A549 (cell line): ENCODE results near the gene TMEM219. TPM values are rescaled to one million over a fixed set of nuclear protein-coding genes. Genes with fewer than 3 reads are reported as not detected.

Experiments used
- ATAC-seq, 2 experiments: fragments of 200-7000 bp in 1 of 2; fragments of >200 bp in 1 of 2; cut with Nextera tagmentation in 1 of 2; cut with Tn5 transposase in 1 of 2; 3 replicates each; pipeline versions ENCODE4 v1.8.0 to v1.9.1; 2018 to 2020; ENCODE audit warnings: mild to moderate bottlenecking in 1 of 2, moderate library complexity in 1 of 2
- CTCF ChIA-PET: fragments of 300-600 bp; sonication (Branson Sonifier 250); formaldehyde crosslinking; extraction: SDS; loops from one replicate; lab custom pipeline; 2021; ENCODE audit warnings: antibody characterized with exemption, inconsistent platforms; lab: Yijun Ruan, JAX
- POLR2A ChIA-PET: fragments of 350-600 bp; formaldehyde crosslinking; extraction: SDS; loops from one replicate; lab custom pipeline; 2021; ENCODE audit warnings: antibody characterized with exemption, inconsistent platforms; lab: Yijun Ruan, JAX
- DNase-seq, 2 experiments: peaks; one replicate each; pipeline versions ENCODE4 v3.0.0 to v3.0.0-alpha.2; 2011 to 2016; ENCODE audit warnings: low read depth in 1 of 2, low spot score in 1 of 2
- FAIRE-seq: peaks from 2 replicates; lab custom pipeline; 2011; peaks lifted over from hg19 to GRCh38; lab: Jason Lieb, UNC
- H3K27ac ChIP-seq, 2 experiments: fragments of >200 bp; sonication (Bioruptor Twin); formaldehyde crosslinking; 3 replicates each; pipeline ENCODE4 v1.5.1; 2016 to 2017
- H3K4me1 ChIP-seq: fragments of >200 bp; sonication (Bioruptor Twin); formaldehyde crosslinking; 3 replicates; pipeline ENCODE4 v1.6.1; 2016
- H3K4me2 ChIP-seq: fragments of >200 bp; sonication (Bioruptor Twin); formaldehyde crosslinking; 3 replicates; pipeline ENCODE4 v1.6.1; 2016
- H3K4me3 ChIP-seq: fragments of >200 bp; sonication (Bioruptor Twin); formaldehyde crosslinking; 3 replicates; pipeline ENCODE4 v1.5.1; 2016
- H3K9me3 ChIP-seq: fragments of >200 bp; sonication (Bioruptor Twin); formaldehyde crosslinking; 3 replicates; pipeline ENCODE4 v1.6.1; 2016
- CBX2 ChIP-seq: fragments of 200-600 bp; sonication (generic); IDR thresholded peaks from 2 replicates; pipeline ENCODE4 v1.6.1; 2016; ENCODE audit warnings: low read depth, mild to moderate bottlenecking, borderline replicate concordance
- CBX8 ChIP-seq: fragments of 200-600 bp; sonication (generic); IDR thresholded peaks from 2 replicates; pipeline ENCODE4 v1.6.1; 2016
- CEBPB ChIP-seq, 2 experiments: fragments of >200 bp in 1 of 2; sonication (Bioruptor Twin) in 1 of 2; formaldehyde crosslinking in 1 of 2; IDR thresholded peaks; 2 replicates each; pipeline ENCODE4 v1.6.1; 2012 to 2016
- EHMT2 ChIP-seq: fragments of 200-600 bp; sonication (generic); IDR thresholded peaks from 2 replicates; pipeline ENCODE4 v1.6.1; 2016; ENCODE audit warnings: antibody characterized with exemption, low read depth, mild to moderate bottlenecking, moderate library complexity
- EP300 ChIP-seq, 2 experiments: fragments of >200 bp; sonication (Bioruptor Twin); formaldehyde crosslinking; IDR thresholded peaks; 2 replicates in 1 of 2; 3 replicates in 1 of 2; pipeline ENCODE4 v1.6.1; 2016 to 2017
- FOSB ChIP-seq: fragments of 250-450 bp; sonication (Bioruptor Pico); IDR thresholded peaks from 2 replicates; pipeline ENCODE4 v1.5.0; 2020; ENCODE audit warnings: mild to moderate bottlenecking, moderate library complexity
- FOXS1 ChIP-seq: fragments of 250-450 bp; sonication (Bioruptor Pico); IDR thresholded peaks from 2 replicates; pipeline ENCODE4 v1.5.0; 2020; ENCODE audit warnings: mild to moderate bottlenecking, moderate library complexity
- GATA3 ChIP-seq: IDR thresholded peaks from 2 replicates; pipeline ENCODE4 v1.6.1; 2012; ENCODE audit warnings: borderline replicate concordance
- HOXA7 ChIP-seq: fragments of 250-450 bp; sonication (Bioruptor Pico); IDR thresholded peaks from 2 replicates; pipeline ENCODE4 v1.5.0; 2020; ENCODE audit warnings: mild to moderate bottlenecking, moderate library complexity
- KDM1A ChIP-seq: fragments of 200-600 bp; sonication (generic); IDR thresholded peaks from 2 replicates; pipeline ENCODE4 v1.6.1; 2016; ENCODE audit warnings: low read depth, mild to moderate bottlenecking
- KDM5A ChIP-seq: fragments of 200-600 bp; sonication (generic); IDR thresholded peaks from 2 replicates; pipeline ENCODE4 v1.6.1; 2016; ENCODE audit warnings: antibody characterized with exemption, mild to moderate bottlenecking
- MYC ChIP-seq: IDR thresholded peaks from 2 replicates; pipeline ENCODE4 v1.6.1; 2012; ENCODE audit warnings: mild to moderate bottlenecking, inconsistent platforms, low read length, improper control_type of control experiment, borderline replicate concordance
- NPAS2 ChIP-seq: fragments of 250-450 bp; sonication (Bioruptor Pico); IDR thresholded peaks from 2 replicates; pipeline ENCODE4 v1.8.0; 2022; ENCODE audit warnings: mild to moderate bottlenecking, moderate library complexity, borderline replicate concordance
- NR3C1 ChIP-seq: fragments of >200 bp; sonication (Bioruptor Twin); formaldehyde crosslinking; IDR thresholded peaks from 3 replicates; pipeline ENCODE4 v1.6.1; 2017
- POLR2A ChIP-seq: IDR thresholded peaks from 2 replicates; pipeline ENCODE4 v1.6.1; 2012; ENCODE audit warnings: mild to moderate bottlenecking, low read length
- RNF2 ChIP-seq: fragments of 200-600 bp; sonication (generic); IDR thresholded peaks from 2 replicates; pipeline ENCODE4 v1.6.1; 2016; ENCODE audit warnings: low read depth, mild to moderate bottlenecking, antibody characterized with exemption, moderate library complexity, borderline replicate concordance
- TFCP2L1 ChIP-seq: fragments of 250-450 bp; sonication (Bioruptor Pico); IDR thresholded peaks from 2 replicates; pipeline ENCODE4 v1.5.0; 2021; ENCODE audit warnings: mild to moderate bottlenecking
- TP53 ChIP-seq: fragments of 250-450 bp; sonication (Bioruptor Pico); IDR thresholded peaks from 2 replicates; pipeline ENCODE4 v1.5.0; 2021; ENCODE audit warnings: mild to moderate bottlenecking, moderate library complexity
- ZFP36 ChIP-seq: fragments of 450-650 bp; IDR thresholded peaks from 2 replicates; pipeline ENCODE4 v1.6.1; 2014; ENCODE audit warnings: borderline replicate concordance; ENCODE audit not compliant: partially characterized antibody
- ZNF302 ChIP-seq: fragments of 250-450 bp; sonication (Bioruptor Pico); IDR thresholded peaks from 2 replicates; pipeline ENCODE4 v1.9.0; 2021; ENCODE audit warnings: inconsistent platforms, mild to moderate bottlenecking, moderate library complexity
- ZSCAN20 ChIP-seq: fragments of 250-450 bp; sonication (Bioruptor Pico); IDR thresholded peaks from 2 replicates; pipeline ENCODE4 v1.8.0; 2022; ENCODE audit warnings: mild to moderate bottlenecking, moderate library complexity
- WGBS: methylation state at CpG from one replicate; pipeline ENCODE4 v1.1.6; 2017; ENCODE audit errors: missing lambda C conversion rate; 5-methylcytosine and 5-hydroxymethylcytosine counted together
- polyA plus RNA-seq, 4 experiments: library from polyadenylated mRNA; depleted of rRNA in 3 of 4; stranded (reverse); fragments of >200 nt; fragmentation: RNase III in 1 of 4; extraction: RNeasy Plus Mini Kit Qiagen cat#74134 plus additional on column Dnase treatment in 1 of 4; gene quantifications; 2 replicates in 3 of 4; 3 replicates in 1 of 4; pipeline ENCODE4 v1.2.3, GENCODE V29; 2011 to 2017
- TF ChIP-seq, protein P1 (sequence below): fragments of 250-450 bp; sonication (Bioruptor Pico); IDR thresholded peaks from 2 replicates; pipeline ENCODE4 v1.5.0; 2020; ENCODE audit warnings: low read depth, mild to moderate bottlenecking, moderate library complexity
- TF ChIP-seq, protein P2 (sequence below): IDR thresholded peaks from 2 replicates; pipeline ENCODE4 v1.6.1; 2012; ENCODE audit warnings: low read depth, borderline replicate concordance
- TF ChIP-seq, protein P3 (sequence below): fragments of >200 bp; sonication (Bioruptor Twin); formaldehyde crosslinking; IDR thresholded peaks from 3 replicates; pipeline ENCODE4 v1.6.1; 2016
- TF ChIP-seq, protein P4 (sequence below): fragments of >200 bp; sonication (Bioruptor Twin); formaldehyde crosslinking; IDR thresholded peaks from 3 replicates; pipeline ENCODE4 v1.5.1; 2016
- TF ChIP-seq, protein P5 (sequence below): IDR thresholded peaks from 2 replicates; pipeline ENCODE4 v1.6.1; 2012
- TF ChIP-seq, protein P6 (sequence below): fragments of 250-450 bp; sonication (Bioruptor Pico); IDR thresholded peaks from 2 replicates; pipeline ENCODE4 v1.5.0; 2021; ENCODE audit warnings: mild to moderate bottlenecking, moderate library complexity, borderline replicate concordance

TMEM219 gene
- polyA plus RNA-seq, 2 of the 4 experiments (the other 2 are of a cell fraction), result 65.1 to 74.4 TPM

DNA sequence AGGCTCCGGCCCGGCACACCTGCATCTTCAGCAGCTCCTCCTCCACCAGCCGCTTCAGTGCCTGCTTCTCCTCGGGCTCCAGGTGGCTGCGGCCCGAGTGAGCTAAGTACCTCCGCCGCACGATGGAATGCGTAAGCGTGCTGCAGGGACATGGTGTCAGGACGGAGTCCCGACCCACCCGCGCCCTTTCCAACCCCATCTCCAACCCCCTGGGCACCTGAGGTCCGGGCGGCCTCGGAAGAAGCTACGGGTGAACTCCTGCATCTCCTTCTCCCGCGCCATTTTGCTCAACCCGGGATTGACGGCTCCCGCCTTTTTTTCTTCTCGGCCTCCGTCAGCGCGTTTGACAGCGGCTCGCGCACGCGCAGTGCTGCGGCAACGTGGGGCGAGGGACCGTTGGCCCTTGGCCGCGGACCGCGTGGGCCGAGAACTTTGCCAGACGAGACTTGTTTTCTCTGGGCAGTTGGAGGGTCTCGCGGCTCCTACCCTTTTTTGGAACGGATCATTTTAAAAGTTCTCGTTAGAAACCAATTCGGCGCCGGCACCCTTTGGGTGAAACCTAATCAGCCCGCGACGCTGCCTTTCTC, 33.5 kb downstream of the TMEM219 start, which contains the start of gene HIRIP3 (continued):
- no peak for TF ChIP-seq KDM5A
- peak; percentile 84 for TF ChIP-seq MYC
- TF ChIP-seq, protein P1, sequence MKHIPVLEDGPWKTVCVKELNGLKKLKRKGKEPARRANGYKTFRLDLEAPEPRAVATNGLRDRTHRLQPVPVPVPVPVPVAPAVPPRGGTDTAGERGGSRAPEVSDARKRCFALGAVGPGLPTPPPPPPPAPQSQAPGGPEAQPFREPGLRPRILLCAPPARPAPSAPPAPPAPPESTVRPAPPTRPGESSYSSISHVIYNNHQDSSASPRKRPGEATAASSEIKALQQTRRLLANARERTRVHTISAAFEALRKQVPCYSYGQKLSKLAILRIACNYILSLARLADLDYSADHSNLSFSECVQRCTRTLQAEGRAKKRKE (CRISPR knock-in tag), result peak; percentile 54; the same call in 1 of the 2 replicates
- TF ChIP-seq EP300 (IDR thresholded peaks at IDR 0.05), result no peak

DNA sequence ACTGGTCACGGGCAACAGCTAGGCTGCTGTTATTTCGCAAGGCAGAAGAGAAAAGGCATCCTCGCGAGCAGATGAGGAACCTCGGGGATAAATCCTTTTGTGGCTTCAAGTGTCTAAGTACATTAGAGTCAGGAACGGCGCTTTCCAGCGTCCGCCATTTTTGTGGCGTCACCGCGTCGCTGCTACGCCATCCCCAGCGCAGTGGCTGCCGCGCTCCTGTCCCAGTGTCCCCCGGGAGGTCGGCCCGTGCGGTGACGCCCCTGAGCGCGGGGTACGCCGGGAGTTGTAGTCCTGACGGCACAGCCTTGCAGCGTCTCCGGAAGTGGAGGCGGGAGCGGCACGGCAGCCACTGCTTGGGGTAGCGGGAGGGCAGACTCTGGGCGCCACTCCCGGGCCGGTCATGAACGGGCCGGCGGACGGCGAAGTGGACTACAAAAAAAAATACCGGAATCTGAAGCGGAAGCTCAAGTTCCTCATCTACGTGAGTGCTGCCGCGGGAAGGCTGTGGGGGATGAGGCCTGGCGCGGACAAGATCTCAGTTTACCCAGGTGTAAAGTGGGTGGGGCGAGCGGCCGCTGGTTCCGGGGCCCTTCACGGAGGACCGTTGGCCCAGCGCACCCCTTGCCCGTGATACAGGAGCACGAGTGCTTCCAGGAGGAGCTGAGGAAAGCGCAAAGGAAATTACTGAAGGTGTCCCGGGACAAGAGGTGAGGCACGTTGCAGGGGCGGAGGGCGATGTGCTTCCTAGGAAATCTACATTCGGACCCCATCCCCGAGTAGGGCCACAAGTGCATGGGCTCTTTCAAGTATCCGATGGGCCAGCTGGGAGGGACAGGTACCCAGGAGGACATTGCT, 34.3 kb downstream of the TMEM219 start, which contains the start of gene INO80E:
Gene INO80E, plus strand, starts transcription at position 331 of the 855 bp plus-strand sequence. Its CDS starts 70 bp downstream, at position 401.
- H3K27ac ChIP-seq, result peak within 1 kb of the TSS; percentile 94 to 97
- FAIRE-seq, result peak; percentile 7
- H3K4me2 ChIP-seq, result peak within 1 kb of the TSS; percentile 94
- no peaks in the 10 kb centered on the region for H3K9me3 ChIP-seq
- H3K4me3 ChIP-seq, result peak within 1 kb of the TSS; percentile 89
- ATAC-seq, result peak; percentile 97 to 98
- WGBS, result under 1% methylated on average over 37 of the region's 65 CpGs
- peaks cover 14% of the 10 kb centered on the region for H3K4me1 ChIP-seq
- CTCF ChIA-PET, result interaction anchor here (0.5 to 6.3 kb wide), 6 partner anchors 9 to 148 kb away, joined by 3 to 39 read pairs (median 3); partner anchors contain the start of gene CDIPT
- peak; percentile 97 to 99 for DNase-seq
- POLR2A ChIA-PET, result interaction anchor here (0.9 to 1.6 kb wide), 3 partner anchors 23 to 97 kb away, joined by 3 to 4 read pairs (median 3); partner anchors contain the start of genes SEZ6L2 and TAOK2
- peak; percentile 74 for TF ChIP-seq KDM5A
- peak; percentile 45 for TF ChIP-seq TP53 (CRISPR knock-in tag)
- TF ChIP-seq CBX2, result no peak
- peak; percentile 63; the same call in 1 of the 2 replicates for TF ChIP-seq HOXA7 (CRISPR knock-in tag)
- TF ChIP-seq, protein P2, sequence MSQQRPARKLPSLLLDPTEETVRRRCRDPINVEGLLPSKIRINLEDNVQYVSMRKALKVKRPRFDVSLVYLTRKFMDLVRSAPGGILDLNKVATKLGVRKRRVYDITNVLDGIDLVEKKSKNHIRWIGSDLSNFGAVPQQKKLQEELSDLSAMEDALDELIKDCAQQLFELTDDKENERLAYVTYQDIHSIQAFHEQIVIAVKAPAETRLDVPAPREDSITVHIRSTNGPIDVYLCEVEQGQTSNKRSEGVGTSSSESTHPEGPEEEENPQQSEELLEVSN, result no peak
- TF ChIP-seq, protein P3, sequence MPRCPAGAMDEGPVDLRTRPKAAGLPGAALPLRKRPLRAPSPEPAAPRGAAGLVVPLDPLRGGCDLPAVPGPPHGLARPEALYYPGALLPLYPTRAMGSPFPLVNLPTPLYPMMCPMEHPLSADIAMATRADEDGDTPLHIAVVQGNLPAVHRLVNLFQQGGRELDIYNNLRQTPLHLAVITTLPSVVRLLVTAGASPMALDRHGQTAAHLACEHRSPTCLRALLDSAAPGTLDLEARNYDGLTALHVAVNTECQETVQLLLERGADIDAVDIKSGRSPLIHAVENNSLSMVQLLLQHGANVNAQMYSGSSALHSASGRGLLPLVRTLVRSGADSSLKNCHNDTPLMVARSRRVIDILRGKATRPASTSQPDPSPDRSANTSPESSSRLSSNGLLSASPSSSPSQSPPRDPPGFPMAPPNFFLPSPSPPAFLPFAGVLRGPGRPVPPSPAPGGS, result peak; percentile 47; the same call in 1 of the 3 replicates
- TF ChIP-seq GATA3, result no peak
- no peak; a peak in 1 of 4 replicates for TF ChIP-seq CEBPB (IDR thresholded peaks at IDR 0.05)
- peak; percentile 78; the same call in 1 of the 2 replicates for TF ChIP-seq KDM1A
- TF ChIP-seq ZFP36, result no peak
- TF ChIP-seq EHMT2, result no peak
- TF ChIP-seq RNF2, result no peak
- TF ChIP-seq CBX8, result no peak
- TF ChIP-seq FOSB (CRISPR knock-in tag), result 0 out of 2 replicates have a peak, but pooled peaks have one; percentile 22
- TF ChIP-seq, protein P4, sequence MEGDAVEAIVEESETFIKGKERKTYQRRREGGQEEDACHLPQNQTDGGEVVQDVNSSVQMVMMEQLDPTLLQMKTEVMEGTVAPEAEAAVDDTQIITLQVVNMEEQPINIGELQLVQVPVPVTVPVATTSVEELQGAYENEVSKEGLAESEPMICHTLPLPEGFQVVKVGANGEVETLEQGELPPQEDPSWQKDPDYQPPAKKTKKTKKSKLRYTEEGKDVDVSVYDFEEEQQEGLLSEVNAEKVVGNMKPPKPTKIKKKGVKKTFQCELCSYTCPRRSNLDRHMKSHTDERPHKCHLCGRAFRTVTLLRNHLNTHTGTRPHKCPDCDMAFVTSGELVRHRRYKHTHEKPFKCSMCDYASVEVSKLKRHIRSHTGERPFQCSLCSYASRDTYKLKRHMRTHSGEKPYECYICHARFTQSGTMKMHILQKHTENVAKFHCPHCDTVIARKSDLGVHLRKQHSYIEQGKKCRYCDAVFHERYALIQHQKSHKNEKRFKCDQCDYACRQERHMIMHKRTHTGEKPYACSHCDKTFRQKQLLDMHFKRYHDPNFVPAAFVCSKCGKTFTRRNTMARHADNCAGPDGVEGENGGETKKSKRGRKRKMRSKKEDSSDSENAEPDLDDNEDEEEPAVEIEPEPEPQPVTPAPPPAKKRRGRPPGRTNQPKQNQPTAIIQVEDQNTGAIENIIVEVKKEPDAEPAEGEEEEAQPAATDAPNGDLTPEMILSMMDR, result no peak
- TF ChIP-seq, protein P5, sequence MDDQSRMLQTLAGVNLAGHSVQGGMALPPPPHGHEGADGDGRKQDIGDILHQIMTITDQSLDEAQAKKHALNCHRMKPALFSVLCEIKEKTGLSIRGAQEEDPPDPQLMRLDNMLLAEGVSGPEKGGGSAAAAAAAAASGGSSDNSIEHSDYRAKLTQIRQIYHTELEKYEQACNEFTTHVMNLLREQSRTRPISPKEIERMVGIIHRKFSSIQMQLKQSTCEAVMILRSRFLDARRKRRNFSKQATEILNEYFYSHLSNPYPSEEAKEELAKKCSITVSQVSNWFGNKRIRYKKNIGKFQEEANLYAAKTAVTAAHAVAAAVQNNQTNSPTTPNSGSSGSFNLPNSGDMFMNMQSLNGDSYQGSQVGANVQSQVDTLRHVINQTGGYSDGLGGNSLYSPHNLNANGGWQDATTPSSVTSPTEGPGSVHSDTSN, result no peak; the same call in 1 of the 2 replicates
- no peak for TF ChIP-seq NR3C1
- peak; percentile 71 for TF ChIP-seq POLR2A
- TF ChIP-seq NPAS2 (CRISPR knock-in tag), result no peak
- TF ChIP-seq, protein P6, sequence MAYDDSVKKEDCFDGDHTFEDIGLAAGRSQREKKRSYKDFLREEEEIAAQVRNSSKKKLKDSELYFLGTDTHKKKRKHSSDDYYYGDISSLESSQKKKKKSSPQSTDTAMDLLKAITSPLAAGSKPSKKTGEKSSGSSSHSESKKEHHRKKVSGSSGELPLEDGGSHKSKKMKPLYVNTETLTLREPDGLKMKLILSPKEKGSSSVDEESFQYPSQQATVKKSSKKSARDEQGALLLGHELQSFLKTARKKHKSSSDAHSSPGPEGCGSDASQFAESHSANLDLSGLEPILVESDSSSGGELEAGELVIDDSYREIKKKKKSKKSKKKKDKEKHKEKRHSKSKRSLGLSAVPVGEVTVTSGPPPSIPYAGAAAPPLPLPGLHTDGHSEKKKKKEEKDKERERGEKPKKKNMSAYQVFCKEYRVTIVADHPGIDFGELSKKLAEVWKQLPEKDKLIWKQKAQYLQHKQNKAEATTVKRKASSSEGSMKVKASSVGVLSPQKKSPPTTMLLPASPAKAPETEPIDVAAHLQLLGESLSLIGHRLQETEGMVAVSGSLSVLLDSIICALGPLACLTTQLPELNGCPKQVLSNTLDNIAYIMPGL, result no peak
- no peak for TF ChIP-seq FOXS1 (CRISPR knock-in tag)
- TF ChIP-seq TFCP2L1 (CRISPR knock-in tag), result no peak
- TF ChIP-seq ZNF302 (CRISPR knock-in tag), result no peak
- TF ChIP-seq, protein P1 (CRISPR knock-in tag), result 0 out of 2 replicates have a peak, but pooled peaks have one; percentile 45
- TF ChIP-seq ZSCAN20 (CRISPR knock-in tag), result no peak
